Activated T-cell treated with anti-CD3 and anti-CD28 coated beads, Interleukin-2, amount 50 U/mL, for 72 hours (primary cell): ENCODE results near the gene ZNF831. TPM values are rescaled to one million over a fixed set of nuclear protein-coding genes. Genes with fewer than 3 reads are reported as not detected.

Experiments
- ATAC-seq, 2 donors: fragments of 150-1000 bp; cut with Tn5 transposase; replicated peaks in 1 of 2; 2 replicates each; pipeline ENCODE4 v1.10.0; 2021; ENCODE audit warnings: moderate library complexity in 2 of 2, mild to moderate bottlenecking in 1 of 2
- DNase-seq, 2 donors: peaks; one replicate each; pipeline ENCODE4 v3.0.0; 2021 to 2022; ENCODE audit warnings: mixed read lengths in 1 of 2
- H3K27ac Mint-ChIP-seq: one replicate; pipeline ENCODE4 v1.8.0; 2022; ENCODE audit warnings: mild to moderate bottlenecking, moderate library complexity, mixed read lengths
- H3K27me3 Mint-ChIP-seq: one replicate; pipeline ENCODE4 v1.8.0; 2022; ENCODE audit warnings: low read depth, mixed read lengths
- H3K36me3 Mint-ChIP-seq, 2 donors: one replicate each; pipeline ENCODE4 v1.8.0; 2022; ENCODE audit warnings: mixed read lengths in 2 of 2, mild to moderate bottlenecking in 1 of 2; ENCODE audit not compliant: insufficient read depth in 2 of 2
- H3K4me1 Mint-ChIP-seq: one replicate; pipeline ENCODE4 v1.8.0; 2022; ENCODE audit warnings: low read depth, mixed read lengths
- H3K4me3 Mint-ChIP-seq, 2 donors: one replicate each; pipeline ENCODE4 v1.8.0; 2022; ENCODE audit warnings: mild to moderate bottlenecking in 2 of 2, mixed read lengths in 2 of 2, moderate library complexity in 2 of 2
- H3K9me3 Mint-ChIP-seq, 2 donors: one replicate each; pipeline ENCODE4 v1.8.0; 2022; ENCODE audit warnings: mixed read lengths in 2 of 2
- total RNA-seq, 2 donors: library from RNA; stranded (reverse); gene quantifications; one replicate each; pipeline ENCODE4 v1.2.3, GENCODE V29; 2022

Gene ZNF831
- total RNA-seq, 2 donors from 2014 or later: 8.2 to 9.0 TPM

- Mint-ChIP-seq H3K27me3 (no peaks in the 10 kb centered on the region), H3K9me3 (no peaks in the 10 kb centered on the region), H3K4me1 (peaks cover 68% of the 10 kb centered on the region), H3K27ac (peak overlapping the region; percentile 98), H3K4me3 (peak overlapping the region; percentile 90 to 98), H3K36me3 (peaks cover 7 to 15% of the 10 kb centered on the region in 2 donors)
- no peak for ATAC-seq
- no peak for DNase-seq
Observed at GRCh38 chr20:59145247-59145923, 18.2 kb upstream of the ZNF831 start.

- DNase-seq: peak; percentile 77 to 83
- peaks cover 7 to 15% of the 10 kb centered on the region in 2 donors for H3K36me3 Mint-ChIP-seq
Observed at GRCh38 chr20:59145924-59146779, 17.5 kb upstream of the ZNF831 start.

GRCh38 chr20:59146780-59147565 is 16.6 kb upstream of the ZNF831 start:
- Mint-ChIP-seq H3K9me3 (no peaks in the 10 kb centered on the region), H3K27ac (peak overlapping the region; percentile 98), H3K27me3 (no peaks in the 10 kb centered on the region), H3K4me3 (peak overlapping the region; percentile 90 to 98), H3K4me1 (peaks cover 82% of the 10 kb centered on the region), H3K36me3 (peaks cover 7 to 15% of the 10 kb centered on the region in 2 donors)
- no peak for ATAC-seq
- DNase-seq: no peak

More at GRCh38 chr20:59145924-59146779, 17.5 kb upstream of the ZNF831 start:
- ATAC-seq: peak; percentile 54 to 59
- peaks cover 74% of the 10 kb centered on the region for H3K4me1 Mint-ChIP-seq
- H3K27ac Mint-ChIP-seq: peak overlapping the region; percentile 98
- H3K4me3 Mint-ChIP-seq: peak overlapping the region; percentile 90 to 98
- H3K27me3 Mint-ChIP-seq: no peaks in the 10 kb centered on the region
- H3K9me3 Mint-ChIP-seq: no peaks in the 10 kb centered on the region

- H3K9me3 Mint-ChIP-seq: no peaks in the 10 kb centered on the region
- peak overlapping the region; percentile 90 to 98 for H3K4me3 Mint-ChIP-seq
- peak overlapping the region; percentile 98 for H3K27ac Mint-ChIP-seq
- DNase-seq (no peak), ATAC-seq (no peak)
- H3K27me3 Mint-ChIP-seq: no peaks in the 10 kb centered on the region
- H3K36me3 Mint-ChIP-seq: peaks cover 7 to 15% of the 10 kb centered on the region in 2 donors
- H3K4me1 Mint-ChIP-seq: peaks cover 89% of the 10 kb centered on the region
Observed at GRCh38 chr20:59147586-59147985, 16.0 kb upstream of the ZNF831 start.

GRCh38 chr20:59148701-59149493 is 14.7 kb upstream of the ZNF831 start:
- Mint-ChIP-seq H3K27ac (peak overlapping the region; percentile 80), H3K9me3 (no peaks in the 10 kb centered on the region), H3K27me3 (no peaks in the 10 kb centered on the region), H3K4me1 (peaks cover 98% of the 10 kb centered on the region), H3K4me3 (peak overlapping the region; percentile 70 to 88), H3K36me3 (peaks cover 7 to 15% of the 10 kb centered on the region in 2 donors)
- ATAC-seq: peak in 1 of 2 donors; percentile 4
- peak in 1 of 2 donors; percentile 40 for DNase-seq

GRCh38 chr20:59149678-59150504 is 13.7 kb upstream of the ZNF831 start:
- ATAC-seq: peak; percentile 61 to 71
- Mint-ChIP-seq H3K27me3 (no peaks in the 10 kb centered on the region), H3K36me3 (peaks cover 7 to 15% of the 10 kb centered on the region in 2 donors), H3K4me1 (peaks cover 98% of the 10 kb centered on the region), H3K9me3 (no peaks in the 10 kb centered on the region), H3K27ac (peak overlapping the region; percentile 67), H3K4me3 (peak overlapping the region; percentile 70 to 88)
- DNase-seq: peak; percentile 72 to 74

- Mint-ChIP-seq H3K9me3 (no peaks in the 10 kb centered on the region), H3K4me1 (peaks cover 97% of the 10 kb centered on the region), H3K27ac (no peak overlapping the region), H3K36me3 (peaks cover 7 to 15% of the 10 kb centered on the region in 2 donors), H3K4me3 (peak overlapping the region in 1 of 2 donors; percentile 33), H3K27me3 (no peaks in the 10 kb centered on the region)
- no peak for ATAC-seq
- no peak for DNase-seq
Observed at GRCh38 chr20:59150821-59151251, 12.8 kb upstream of the ZNF831 start.

- peak overlapping the region; percentile 4 for H3K27ac Mint-ChIP-seq
- ATAC-seq (no peak), DNase-seq (no peak)
- H3K36me3 Mint-ChIP-seq: peaks cover 7 to 12% of the 10 kb centered on the region in 2 donors
- H3K9me3 Mint-ChIP-seq: no peaks in the 10 kb centered on the region
- peaks cover 91% of the 10 kb centered on the region for H3K4me1 Mint-ChIP-seq
- peak overlapping the region; percentile 46 to 56 for H3K4me3 Mint-ChIP-seq
- no peaks in the 10 kb centered on the region for H3K27me3 Mint-ChIP-seq
Observed at GRCh38 chr20:59151391-59151790, 12.2 kb upstream of the ZNF831 start.

- peak; percentile 75 to 78 for ATAC-seq
- H3K27me3 Mint-ChIP-seq: no peaks in the 10 kb centered on the region
- peak overlapping the region; percentile 46 to 56 for H3K4me3 Mint-ChIP-seq
- H3K27ac Mint-ChIP-seq: peak overlapping the region; percentile 6
- H3K9me3 Mint-ChIP-seq: no peaks in the 10 kb centered on the region
- H3K4me1 Mint-ChIP-seq: peaks cover 88% of the 10 kb centered on the region
- DNase-seq: peak; percentile 64 to 76
- peaks cover 7 to 12% of the 10 kb centered on the region in 2 donors for H3K36me3 Mint-ChIP-seq
Observed at GRCh38 chr20:59151820-59152219, 11.8 kb upstream of the ZNF831 start.

GRCh38 chr20:59152559-59153354 is 10.9 kb upstream of the ZNF831 start:
- no peaks in the 10 kb centered on the region for H3K27me3 Mint-ChIP-seq
- H3K4me3 Mint-ChIP-seq: peak overlapping the region; percentile 20 to 46
- no peak for ATAC-seq

GRCh38 chr20:59153355-59153681 is 10.3 kb upstream of the ZNF831 start:
- ATAC-seq: no peak

More at GRCh38 chr20:59152559-59153354, 10.9 kb upstream of the ZNF831 start:
- Mint-ChIP-seq H3K27ac (peak overlapping the region; percentile 30), H3K4me1 (peaks cover 88% of the 10 kb centered on the region), H3K9me3 (no peaks in the 10 kb centered on the region), H3K36me3 (peaks cover 4 to 8% of the 10 kb centered on the region in 2 donors)
- DNase-seq: no peak

More at GRCh38 chr20:59153355-59153681, 10.3 kb upstream of the ZNF831 start:
- no peak for DNase-seq
- H3K4me1 Mint-ChIP-seq: peaks cover 88% of the 10 kb centered on the region
- peaks cover 2 to 3% of the 10 kb centered on the region in 2 donors for H3K36me3 Mint-ChIP-seq
- no peaks in the 10 kb centered on the region for H3K27me3 Mint-ChIP-seq
- H3K4me3 Mint-ChIP-seq: no peak overlapping the region
- no peaks in the 10 kb centered on the region for H3K9me3 Mint-ChIP-seq
- H3K27ac Mint-ChIP-seq: no peak overlapping the region
